ENCODE measurements around the gene DHCR7.
A peak's percentile ranks its signal among the peaks of the same experiment; 100 is the strongest.

The DHCR7 gene

DNA sequence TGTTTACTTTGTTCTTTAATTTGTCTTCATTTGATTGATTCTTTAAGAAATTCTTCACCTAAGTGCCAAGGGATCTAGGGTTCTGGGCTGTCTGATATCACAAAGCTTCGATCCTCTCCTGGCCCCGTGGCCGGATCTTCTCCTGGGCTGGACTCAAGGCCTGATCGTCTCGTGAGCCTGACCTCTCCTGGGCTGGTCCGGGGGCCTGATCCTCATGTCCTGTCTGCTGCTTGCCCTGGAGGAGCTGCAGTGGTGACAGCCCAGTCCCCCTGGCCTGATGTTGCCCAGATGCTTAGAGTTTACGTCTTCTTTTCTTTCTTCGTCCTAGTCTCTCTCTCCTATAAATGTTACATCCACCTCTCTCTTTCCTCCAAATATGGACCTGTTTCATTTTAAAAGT lies 8.1 kb upstream of the DHCR7 start:
- no peak for DNase-seq

DNA sequence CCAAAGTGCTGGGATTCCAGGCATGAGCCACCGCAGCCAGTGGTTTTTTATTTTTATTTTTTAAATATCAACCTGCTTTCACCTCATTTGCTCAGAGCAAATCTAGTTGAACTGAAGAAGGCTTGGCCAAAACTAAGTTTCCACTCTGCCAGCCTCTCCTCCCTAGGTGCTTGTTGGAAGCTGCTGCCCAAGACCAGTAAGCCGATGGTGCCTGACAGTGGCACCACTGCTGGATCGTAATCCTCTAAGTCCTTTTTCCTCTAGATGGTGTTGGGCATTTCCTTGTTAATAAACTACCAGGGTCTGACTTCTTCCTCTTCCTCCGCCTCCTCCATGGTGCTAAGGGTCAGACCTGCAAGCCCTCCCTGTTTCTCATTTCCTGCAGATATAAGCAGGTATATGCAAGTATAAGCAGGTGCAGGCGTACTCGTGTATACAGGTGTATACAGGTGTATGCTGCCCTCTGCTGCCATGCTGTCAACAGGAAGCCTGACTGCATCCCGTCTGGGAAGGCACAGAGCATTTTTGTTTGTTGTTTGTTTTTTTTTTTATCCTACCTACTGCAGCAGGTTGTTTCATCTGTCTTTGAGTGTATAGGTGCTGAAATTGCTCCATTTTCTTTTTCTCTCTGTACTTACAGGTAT lies 6.4 kb upstream of the DHCR7 start:
- no peak for DNase-seq

DNA sequence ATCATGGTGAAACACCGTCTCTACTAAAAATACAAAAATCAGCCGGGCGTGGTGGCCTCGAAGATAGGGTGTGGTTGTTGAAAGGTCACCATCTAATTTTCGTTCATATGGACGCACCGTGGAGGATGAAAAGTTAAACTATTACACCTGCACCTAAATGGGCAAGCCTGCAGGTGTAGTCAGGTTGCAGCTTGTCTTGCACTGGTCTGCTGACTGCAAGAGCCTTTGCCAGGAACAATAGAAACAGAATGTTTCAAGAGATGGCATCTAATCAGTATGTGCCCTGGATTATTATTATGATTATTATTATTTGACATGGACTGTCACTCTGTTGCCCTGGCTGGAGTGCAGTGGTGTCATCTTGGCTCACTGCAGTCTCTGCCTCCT lies 5.7 kb upstream of the DHCR7 start:
- DNase-seq, result no peak

GRCh38 chr11:71453037-71453917 lies 5.1 kb upstream of the DHCR7 start, which contains the start of gene NADSYN1:
Gene NADSYN1, plus strand, starts transcription at chr11:71453203. Its CDS starts 94 bp downstream, at chr11:71453297.
- peak; percentile 91 for DNase-seq

DNA sequence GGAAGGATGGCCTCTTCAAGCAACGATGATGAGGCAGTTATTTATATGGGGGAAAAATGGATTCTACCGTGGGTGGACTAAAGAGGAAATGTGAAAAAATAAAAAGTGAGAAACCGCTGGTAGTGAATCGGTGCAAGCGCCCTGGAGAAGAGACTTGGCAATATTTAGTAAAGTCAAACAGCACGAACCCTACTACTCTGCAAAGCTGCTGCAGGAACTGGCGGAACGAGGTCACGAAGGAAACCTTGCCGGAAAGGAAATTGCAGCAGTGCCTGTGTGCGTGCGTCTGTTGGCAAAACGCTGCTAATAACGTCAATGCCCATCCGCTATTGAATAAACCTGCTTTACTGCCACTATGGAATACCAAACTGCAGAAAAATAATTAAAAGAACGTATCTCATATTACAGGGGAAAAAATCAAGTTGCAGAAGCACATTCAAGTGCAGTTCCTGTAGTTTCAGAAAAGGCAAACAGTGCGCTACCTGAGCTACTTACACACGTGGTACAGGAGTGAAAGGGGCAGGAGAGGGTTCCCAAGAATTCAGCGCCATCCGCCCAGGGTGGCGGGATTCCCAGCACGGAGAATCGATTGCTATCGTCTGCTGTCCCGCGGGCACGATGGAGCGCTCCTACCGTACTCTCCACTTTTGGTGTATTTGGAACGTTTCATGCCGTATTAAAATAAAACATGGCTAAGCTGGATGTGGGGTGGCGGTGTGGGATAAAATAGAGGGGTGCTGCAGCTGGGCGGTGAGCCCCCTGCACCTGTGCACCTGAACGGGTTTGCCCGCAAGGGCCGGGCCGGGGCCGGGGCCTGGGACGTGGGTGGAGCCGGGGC lies 4.2 kb upstream of the DHCR7 start:
- DNase-seq, result peak; percentile 16

- no peak for DNase-seq
Measured at GRCh38 chr11:71451596-71452198, 3.5 kb upstream of the DHCR7 start.

GRCh38 chr11:71450939-71451338 lies 2.7 kb upstream of the DHCR7 start:
- no peak for DNase-seq

DNA sequence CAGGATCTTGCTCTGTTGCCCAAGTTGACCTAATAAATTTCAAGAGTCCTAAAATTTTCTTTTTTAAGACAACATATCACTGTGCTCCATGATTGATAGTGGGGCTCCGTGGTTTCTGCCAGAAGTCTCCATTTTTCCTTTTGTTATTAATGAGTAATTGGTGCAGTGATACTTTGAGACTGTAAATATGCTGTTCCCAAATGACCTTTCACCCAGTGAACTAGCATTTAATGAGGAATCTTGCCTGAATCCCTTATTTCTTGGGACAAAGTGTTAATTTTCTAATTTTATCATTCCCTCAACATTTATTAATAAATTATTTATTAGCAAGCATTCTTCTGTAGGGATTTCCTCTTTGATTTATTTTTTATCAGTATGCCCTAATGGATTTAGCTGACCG lies 2.3 kb upstream of the DHCR7 start:
- no peak for DNase-seq

DNA sequence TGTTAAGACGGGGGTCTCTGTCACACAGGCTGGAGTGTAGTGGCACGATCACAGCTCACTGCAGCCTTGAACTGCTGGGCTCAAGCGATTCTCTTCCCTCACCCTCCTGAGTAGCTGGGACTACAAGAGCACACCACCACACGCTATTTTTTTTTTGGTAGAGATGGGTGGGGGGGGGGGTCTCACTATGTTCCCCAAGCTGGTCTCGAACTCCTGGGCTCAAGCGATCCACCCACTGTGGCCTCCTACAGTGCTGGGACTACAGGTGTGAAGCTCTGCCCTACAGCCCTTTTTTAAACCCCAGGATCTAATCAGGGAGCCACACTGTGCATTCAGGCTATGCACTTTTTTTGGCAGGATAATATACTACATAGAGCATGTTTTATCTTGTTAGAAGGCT lies 1.4 kb upstream of the DHCR7 start:
- DNase-seq, result no peak

DNA sequence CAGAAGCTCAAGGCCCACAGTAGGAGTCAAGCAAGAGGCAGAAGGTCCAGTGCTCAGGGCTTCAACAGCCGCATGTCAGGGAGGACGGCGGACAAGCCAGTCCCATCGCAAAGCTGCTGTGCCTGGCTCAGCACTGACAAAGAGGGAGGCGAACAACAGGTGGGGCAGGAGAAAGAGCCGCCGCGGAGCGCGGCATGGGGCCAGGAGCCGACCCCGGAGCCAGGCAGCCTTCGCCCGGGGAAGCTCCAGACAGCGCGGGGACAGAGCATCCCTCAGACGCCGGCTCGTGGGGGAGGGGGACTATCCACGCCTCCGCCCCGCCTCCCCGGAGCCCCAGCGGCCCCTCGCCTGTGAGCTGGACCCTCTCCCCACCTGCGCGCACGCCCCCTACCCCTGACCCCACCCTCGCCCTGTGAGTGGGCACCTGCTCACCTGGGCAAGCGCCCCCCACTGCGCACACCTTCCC lies 369 bp downstream of the DHCR7 start:
- no peak for DNase-seq

- DNase-seq, result peak; percentile 32
Measured at GRCh38 chr11:71446942-71447688, 1.1 kb downstream of the DHCR7 start.

DNA sequence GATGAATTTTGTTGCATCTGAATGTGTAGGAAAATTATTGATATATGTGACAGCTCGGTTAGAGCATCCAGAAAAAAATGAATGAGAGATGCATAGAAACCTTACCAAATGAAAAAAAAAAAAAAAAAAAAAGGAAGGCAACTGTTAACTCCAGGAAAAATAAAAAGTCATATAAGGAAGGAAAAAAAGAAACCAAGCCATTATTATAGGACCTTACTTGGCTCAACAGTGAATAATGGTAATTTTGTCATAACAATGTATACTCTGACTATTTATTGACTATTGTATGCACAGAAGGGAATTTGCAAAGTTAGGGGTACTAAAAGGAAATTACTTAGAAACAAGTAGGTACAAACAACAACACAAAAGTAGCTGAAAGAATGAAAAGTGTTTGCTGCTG lies 2.0 kb downstream of the DHCR7 start:
- DNase-seq, result no peak

GRCh38 chr11:71444811-71445210 lies 3.4 kb downstream of the DHCR7 start:
- no peak for DNase-seq

- DNase-seq, result no peak
Measured at GRCh38 chr11:71443736-71444445, 4.3 kb downstream of the DHCR7 start.

DNA sequence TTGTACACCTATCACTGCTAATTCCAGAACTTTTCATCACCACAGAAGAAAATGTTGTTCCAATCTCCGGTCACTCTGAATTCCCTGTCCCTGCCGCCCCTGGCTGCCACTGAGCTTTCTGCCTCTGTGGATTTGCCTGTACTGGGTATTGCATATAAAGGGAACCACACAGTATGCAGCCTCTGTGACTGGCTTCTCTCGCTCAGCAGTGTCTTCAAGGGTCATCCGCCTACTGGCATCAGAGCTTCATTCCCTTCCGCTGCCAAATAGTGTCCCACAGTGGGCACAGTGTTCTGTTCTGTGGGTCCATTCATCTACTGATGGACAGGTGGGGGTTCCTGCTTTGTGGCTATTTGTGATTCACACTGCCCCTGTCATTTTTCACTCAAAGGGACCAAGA lies 5.3 kb downstream of the DHCR7 start:
- no peak for DNase-seq

GRCh38 chr11:71442123-71442522 lies 6.1 kb downstream of the DHCR7 start:
- no peak for DNase-seq

DNA sequence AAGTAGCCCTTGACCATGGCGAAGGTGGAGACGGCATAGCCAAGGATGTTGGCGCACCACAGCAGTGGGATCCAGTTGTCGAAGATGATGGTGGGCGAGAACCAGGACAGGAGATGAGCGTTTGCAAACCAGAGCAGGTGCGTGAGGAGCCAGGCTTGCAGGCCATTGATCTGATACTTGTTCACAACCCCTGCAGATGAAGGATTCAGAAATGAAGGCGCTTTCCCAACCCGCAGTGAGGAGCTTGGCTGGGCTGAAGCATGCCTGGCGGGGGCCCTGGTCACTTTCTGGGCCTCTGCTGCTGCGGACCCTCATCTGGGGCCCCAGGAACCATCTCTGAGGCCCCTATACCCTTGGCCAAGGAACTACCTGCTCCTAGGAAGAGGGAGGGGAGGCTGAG lies 6.9 kb downstream of the DHCR7 start:
- DNase-seq, result no peak

DNA sequence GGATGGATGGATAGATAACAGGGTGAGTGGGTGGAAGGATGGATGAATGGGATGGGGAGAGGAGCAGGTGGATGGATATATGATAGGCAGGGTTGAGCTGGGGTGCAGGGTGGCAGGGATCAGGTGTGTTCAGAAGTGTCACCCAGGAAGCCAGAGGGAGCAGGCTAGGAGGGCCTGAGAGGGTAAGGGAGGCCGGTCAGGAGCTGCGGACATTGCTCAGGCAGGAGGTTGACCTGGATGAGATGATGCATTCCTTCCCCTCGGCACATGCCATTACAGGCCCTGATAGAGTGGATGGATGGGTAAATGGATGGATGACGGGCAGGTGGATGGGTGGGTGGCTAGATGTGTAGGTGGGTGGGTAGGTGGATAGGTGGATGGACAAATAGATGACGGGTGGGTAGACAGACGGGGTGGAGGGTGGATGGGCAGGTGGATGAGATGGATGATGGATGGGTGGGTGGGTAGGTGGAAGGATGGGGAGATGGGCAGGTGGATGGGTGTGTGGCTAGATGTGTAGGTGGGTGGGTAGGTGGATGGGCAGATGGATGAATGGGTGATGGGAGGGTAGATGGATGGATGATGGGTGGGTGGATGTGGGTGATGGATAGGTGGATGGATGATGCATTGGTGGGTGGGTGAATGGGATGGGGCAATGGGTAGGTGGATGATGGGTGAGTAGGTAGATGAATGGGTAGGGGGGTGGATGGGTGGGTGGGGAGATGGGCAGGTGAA lies 8.0 kb downstream of the DHCR7 start:
- DNase-seq, result no peak

- no peak for DNase-seq
Measured at GRCh38 chr11:71438650-71439049, 9.5 kb downstream of the DHCR7 start.

DNA sequence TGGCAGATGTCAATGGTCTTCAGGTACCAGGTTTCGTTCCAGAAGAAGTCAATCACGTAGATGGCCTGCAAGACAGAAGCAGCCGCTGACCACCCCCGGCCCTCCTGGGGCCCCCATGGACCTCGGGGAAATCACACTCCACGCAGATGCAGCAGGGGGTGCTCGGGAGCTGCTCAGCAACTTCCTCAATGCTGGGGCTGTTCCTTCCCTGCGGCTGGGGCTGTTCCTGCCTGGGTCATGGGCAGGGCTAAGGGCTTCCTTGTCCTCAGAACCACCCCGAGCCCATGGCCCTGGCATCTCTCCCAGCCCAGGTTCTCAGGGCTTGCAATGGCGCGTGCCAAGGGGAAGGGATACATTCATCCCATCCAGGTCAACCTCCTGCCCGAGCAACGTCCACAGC lies 10.3 kb downstream of the DHCR7 start:
- DNase-seq, result no peak

DNA sequence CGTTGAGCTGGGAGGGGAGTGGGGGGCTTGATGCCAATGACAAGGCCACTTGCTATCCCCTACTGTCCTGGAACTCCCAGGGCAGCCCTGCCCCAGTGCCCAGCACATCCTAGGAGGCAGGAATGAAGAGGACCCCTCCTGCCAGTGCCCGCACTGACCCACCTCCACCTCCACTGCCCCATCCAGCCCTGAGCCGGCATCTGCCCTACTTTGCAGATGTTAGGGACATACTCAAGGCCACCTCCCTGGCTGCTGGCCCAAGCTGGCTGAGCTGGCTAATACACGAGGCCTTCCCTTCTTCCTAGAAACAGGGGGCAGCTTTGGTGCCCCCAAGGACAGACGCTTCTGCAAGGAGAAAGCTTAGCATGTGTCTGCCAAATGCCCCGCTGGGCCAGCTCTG lies 10.8 kb downstream of the DHCR7 start:
- no peak for DNase-seq

Data from fibroblast of skin of abdomen (primary cell).